Measurements from ENCODE around the gene TXNDC11.

GRCh38 chr16:11744075-11744470, 1.4 kb upstream of the TXNDC11 start:
- TF ChIP-seq POLR2AphosphoS5 (IDR thresholded peaks at IDR 0.05) (no peak), CTCF (IDR thresholded peaks at IDR 0.05) (no peak), POLR2A (IDR thresholded peaks at IDR 0.05) (no peak)

Measured in breast epithelium (tissue), 3 donors.